HepG2 (cell line): ENCODE measurements around the gene ST14. TPM values are rescaled to one million over a fixed set of nuclear protein-coding genes. Genes with fewer than 3 reads are reported as not detected.

ENCODE experiments used
- AHDC1 ChIP-seq: sonication (generic); formaldehyde crosslinking; IDR thresholded peaks from 2 replicates; pipeline ENCODE4 v1.5.1; 2020; ENCODE audit warnings: mild to moderate bottlenecking, missing genetic modification reagents, borderline replicate concordance
- ATAD3A ChIP-seq: sonication (generic); formaldehyde crosslinking; IDR thresholded peaks from 2 replicates; pipeline ENCODE4 v1.4.0; 2020; ENCODE audit warnings: missing genetic modification reagents
- ATF6 ChIP-seq: sonication (generic); formaldehyde crosslinking; conservative IDR thresholded peaks from 2 replicates; pipeline ENCODE4 v1.4.0; 2020; ENCODE audit warnings: missing genetic modification reagents
- ATF7 ChIP-seq, 2 experiments: fragments of 450-650 bp in 1 of 2; sonication (generic) in 1 of 2; formaldehyde crosslinking in 1 of 2; IDR thresholded peaks; 2 replicates each; pipeline versions ENCODE4 v1.4.0 to v1.6.1; 2016 to 2020; ENCODE audit warnings: antibody characterized with exemption in 1 of 2, mild to moderate bottlenecking in 1 of 2, missing genetic modification reagents in 1 of 2
- EZH2 ChIP-seq: conservative IDR thresholded peaks from 2 replicates; pipeline ENCODE4 v1.6.1; 2012; ENCODE audit warnings: mild to moderate bottlenecking, low read depth, low read length, moderate library complexity
- FLYWCH1 ChIP-seq: sonication (generic); formaldehyde crosslinking; IDR thresholded peaks from 2 replicates; pipeline ENCODE4 v1.8.1; 2023; ENCODE audit warnings: mild to moderate bottlenecking, missing genetic modification reagents
- GTF3A ChIP-seq: sonication (generic); formaldehyde crosslinking; conservative IDR thresholded peaks from 2 replicates; pipeline ENCODE4 v1.4.0; 2020; ENCODE audit warnings: mild to moderate bottlenecking, missing genetic modification reagents
- HOXD1 ChIP-seq: sonication (generic); formaldehyde crosslinking; IDR thresholded peaks from 2 replicates; pipeline ENCODE4 v1.5.0; 2020; ENCODE audit warnings: missing genetic modification reagents
- RFXANK ChIP-seq: IDR thresholded peaks from 2 replicates; pipeline ENCODE4 v1.6.1; 2016
- SP140L ChIP-seq: sonication (generic); formaldehyde crosslinking; IDR thresholded peaks from 2 replicates; pipeline ENCODE4 v1.4.0; 2020; ENCODE audit warnings: missing genetic modification reagents, borderline replicate concordance
- SPEN ChIP-seq: sonication (generic); formaldehyde crosslinking; IDR thresholded peaks from 2 replicates; pipeline ENCODE4 v1.5.1; 2020; ENCODE audit warnings: low read depth, mild to moderate bottlenecking, missing genetic modification reagents
- ZBTB20 ChIP-seq: sonication (generic); formaldehyde crosslinking; IDR thresholded peaks from 2 replicates; pipeline ENCODE4 v1.8.1; 2023; ENCODE audit warnings: missing genetic modification reagents, low read depth, mild to moderate bottlenecking, borderline replicate concordance
- ZBTB4 ChIP-seq: sonication (generic); formaldehyde crosslinking; IDR thresholded peaks from 2 replicates; pipeline ENCODE4 v1.4.0; 2020; ENCODE audit warnings: missing genetic modification reagents, mild to moderate bottlenecking, borderline replicate concordance
- ZGPAT ChIP-seq: IDR thresholded peaks from 2 replicates; pipeline ENCODE4 v1.6.1; 2016; ENCODE audit warnings: mild to moderate bottlenecking
- ZKSCAN5 ChIP-seq: sonication (generic); formaldehyde crosslinking; IDR thresholded peaks from 2 replicates; pipeline ENCODE4 v1.5.1; 2020; ENCODE audit warnings: mild to moderate bottlenecking, missing genetic modification reagents
- ZNF746 ChIP-seq: sonication (generic); formaldehyde crosslinking; IDR thresholded peaks from 2 replicates; pipeline ENCODE4 v1.8.0; 2022; ENCODE audit warnings: mild to moderate bottlenecking, missing genetic modification reagents
- polyA plus RNA-seq, 8 experiments: library from polyadenylated mRNA; depleted of rRNA in 3 of 8; stranded (reverse) in 7 of 8; unstranded in 1 of 8; fragments of >200 nt; fragmentation: Illumina TruSeq in 4 of 8; extraction: Trizol in 4 of 8; gene quantifications; 2 replicates each; pipeline versions ENCODE4 v1.2.1 to v1.2.3, GENCODE V29; 2011 to 2016; ENCODE audit warnings: low read depth in 4 of 8, missing spikeins in 1 of 8, mixed read lengths in 1 of 8; ENCODE audit not compliant: insufficient read depth in 1 of 8
- total RNA-seq, 5 experiments: library from RNA; depleted of rRNA; stranded (reverse); fragments of >200 nt; fragmentation: Illumina TruSeq; extraction: Trizol; gene quantifications; 2 replicates each; pipeline ENCODE4 v1.2.3, GENCODE V29; 2016; ENCODE audit warnings: low read depth in 1 of 5

Gene ST14
- total and polyA plus RNA-seq, 2 of the 13 experiments (the other 11 are each of a cell fraction or from before 2014, with no cell fraction given) = 0.88 to 1.4 TPM

GRCh38 chr11:130163346-130164220 is 4.0 kb downstream of the ST14 start (continued):
- TF ChIP-seq ATF6 (CRISPR knock-in tag) (no peak), RFXANK (CRISPR knock-in tag) (no peak), EZH2 (no peak), ZNF746 (CRISPR knock-in tag) (no peak), ATAD3A (CRISPR knock-in tag) (no peak), HOXD1 (CRISPR knock-in tag) (no peak), ZKSCAN5 (CRISPR knock-in tag) (0 out of 2 replicates have a peak, but pooled peaks have one; percentile 68), ZGPAT (CRISPR knock-in tag) (peak; percentile 48; the same call in 1 of the 2 replicates), AHDC1 (no peak), ATF7 (IDR thresholded peaks at IDR 0.05) (no peak), ATF7 (CRISPR knock-in tag; IDR thresholded peaks at IDR 0.05) (no peak), GTF3A (no peak), FLYWCH1 (no peak), ZBTB20 (CRISPR knock-in tag) (no peak), SPEN (peak; percentile 43; the same call in 1 of the 2 replicates), SP140L (CRISPR knock-in tag) (no peak), ZBTB4 (no peak)
